Fibroblast of mammary gland (primary cell): ENCODE data around the gene GNAZ.

Experiments
- DNase-seq: peaks from one replicate; pipeline ENCODE4 v3.0.0-alpha.2; 2010; ENCODE audit warnings: low read depth
- H3K4me3 ChIP-seq: 2 replicates; pipeline ENCODE4 v1.5.1; 2011; ENCODE audit warnings: low read depth, mild to moderate bottlenecking, low read length, moderate library complexity; ENCODE audit not compliant: control insufficient read depth
- CTCF ChIP-seq: conservative IDR thresholded peaks from 2 replicates; pipeline ENCODE4 v1.5.1; 2011; ENCODE audit warnings: low read depth, low read length, inconsistent platforms; ENCODE audit not compliant: control insufficient read depth, insufficient read depth

The GNAZ gene

GRCh38 chr22:23126165-23127054, 56.1 kb downstream of the GNAZ start:
- no peak overlapping the region for H3K4me3 ChIP-seq
- TF ChIP-seq CTCF, result no peak
- DNase-seq, result no peak

- no peak overlapping the region for H3K4me3 ChIP-seq
- TF ChIP-seq CTCF, result no peak
- DNase-seq, result no peak
Measured at GRCh38 chr22:23127055-23127756, 56.9 kb downstream of the GNAZ start.

GRCh38 chr22:23127788-23128187, 57.5 kb downstream of the GNAZ start:
- no peak for DNase-seq
- no peak overlapping the region for H3K4me3 ChIP-seq
- TF ChIP-seq CTCF, result no peak

GRCh38 chr22:23128269-23129108, 58.2 kb downstream of the GNAZ start:
- no peak overlapping the region for H3K4me3 ChIP-seq
- TF ChIP-seq CTCF, result peak; percentile 71
- DNase-seq, result peak; percentile 74

GRCh38 chr22:23129149-23129548, 58.8 kb downstream of the GNAZ start:
- no peak overlapping the region for H3K4me3 ChIP-seq
- DNase-seq, result no peak
- no peak for TF ChIP-seq CTCF

GRCh38 chr22:23130697-23131096, 60.4 kb downstream of the GNAZ start:
- H3K4me3 ChIP-seq, result no peak overlapping the region
- TF ChIP-seq CTCF, result no peak
- DNase-seq, result no peak
